HepG2 (cell line): ENCODE data around the gene RABGAP1L. TPM values are rescaled to one million over a fixed set of nuclear protein-coding genes. Genes with fewer than 3 reads are reported as not detected.
"Not testable (repeated sequence)": the region's sequence is repeated elsewhere in the genome, so short reads cannot be mapped to it uniquely, and the experiment has no call there.

Experiments used
- ATAC-seq: fragments of 200-7000 bp; cut with Tn5 transposase; 3 replicates; pipeline ENCODE4 v1.9.1; 2020; ENCODE audit warnings: mild to moderate bottlenecking, moderate library complexity
- BruUV-seq: library from RNA; stranded (reverse); fragments of 400-500 nt; replicated peaks from 2 replicates; lab custom pipeline; 2021; lab: Mats Ljungman, UMichigan
- CTCF ChIA-PET: fragments of 300-600 bp; formaldehyde crosslinking; extraction: SDS; loops from one replicate; lab custom pipeline; 2021; ENCODE audit warnings: low total read pairs, inconsistent platforms, low intra/inter-chr PET ratio; lab: Yijun Ruan, JAX
- POLR2A ChIA-PET: fragments of 350-600 bp; sonication (Branson Sonifier 250); formaldehyde crosslinking; loops from one replicate; lab custom pipeline; 2020; ENCODE audit warnings: antibody characterized with exemption, inconsistent platforms; lab: Yijun Ruan, JAX
- DNase-seq: peaks from one replicate; pipeline ENCODE4 v3.0.0-alpha.2; 2015; ENCODE audit warnings: low spot score
- FAIRE-seq: peaks from 3 replicates; lab custom pipeline; 2011; peaks lifted over from hg19 to GRCh38; lab: Jason Lieb, UNC
- H2AFZ ChIP-seq: one replicate; pipeline ENCODE4 v1.6.1; 2011; ENCODE audit warnings: low read length, inconsistent platforms
- H3K27ac ChIP-seq: fragments of 300-600 bp; 3 replicates; pipeline ENCODE4 v1.8.0; 2011; ENCODE audit warnings: mixed run types, mild to moderate bottlenecking, mixed read lengths, low read length, inconsistent platforms; ENCODE audit not compliant: insufficient read depth; ENCODE audit errors: extremely low read length
- H3K27me3 ChIP-seq, 2 experiments: fragments of 200-600 bp in 1 of 2; 2 replicates in 1 of 2; 3 replicates in 1 of 2; pipeline versions ENCODE4 v1.6.0 to v1.8.0; 2011; ENCODE audit warnings: low read length in 2 of 2, mild to moderate bottlenecking in 2 of 2, moderate library complexity in 2 of 2, inconsistent platforms in 1 of 2; ENCODE audit not compliant: insufficient read depth in 2 of 2, control insufficient read depth in 1 of 2
- H3K36me3 ChIP-seq, 2 experiments: fragments of 200-600 bp in 1 of 2; replicated peaks in 1 of 2; 2 replicates in 1 of 2; 3 replicates in 1 of 2; pipeline versions ENCODE4 v1.5.1 to v1.8.0; 2011; ENCODE audit warnings: low read length in 2 of 2, inconsistent platforms in 1 of 2; ENCODE audit not compliant: insufficient read depth in 2 of 2, control insufficient read depth in 1 of 2
- H3K4me1 ChIP-seq: 2 replicates; pipeline ENCODE4 v1.5.1; 2012; ENCODE audit warnings: low read length, inconsistent platforms; ENCODE audit not compliant: insufficient read depth
- H3K4me2 ChIP-seq: 2 replicates; pipeline ENCODE4 v1.6.0; 2011; ENCODE audit warnings: low read depth, low read length, inconsistent platforms
- H3K4me3 ChIP-seq, 3 experiments: fragments of 200-600 bp in 1 of 3; sonication (generic), shearing (Covaris generic) in 1 of 3; replicated peaks in 1 of 3; 2 replicates each; pipeline ENCODE4 v1.5.1; 2011 to 2016; ENCODE audit warnings: low read length in 3 of 3, inconsistent platforms in 2 of 3, low read depth in 2 of 3, mild to moderate bottlenecking in 2 of 3, control low read depth in 1 of 3, mixed read lengths in 1 of 3; ENCODE audit not compliant: insufficient read depth in 1 of 3
- H3K79me2 ChIP-seq: one replicate; pipeline ENCODE4 v1.6.1; 2011; ENCODE audit warnings: low read length, inconsistent platforms; ENCODE audit not compliant: insufficient read depth
- H3K9ac ChIP-seq: 2 replicates; pipeline ENCODE4 v1.6.0; 2011; ENCODE audit warnings: mild to moderate bottlenecking, low read depth, low read length, inconsistent platforms; ENCODE audit not compliant: insufficient read depth
- H3K9me3 ChIP-seq: 2 replicates; pipeline ENCODE4 v1.5.1; 2012; ENCODE audit warnings: mild to moderate bottlenecking, low read length
- H4K20me1 ChIP-seq: 2 replicates; pipeline ENCODE4 v1.6.0; 2011; ENCODE audit warnings: inconsistent platforms, mild to moderate bottlenecking, low read length, moderate library complexity; ENCODE audit not compliant: insufficient read depth
- AHR ChIP-seq: IDR thresholded peaks from 2 replicates; pipeline ENCODE4 v1.6.1; 2018; ENCODE audit warnings: missing genetic modification reagents, missing compliant biosample characterization
- ATF7-NPFF ChIP-seq: sonication (generic); formaldehyde crosslinking; IDR thresholded peaks from 2 replicates; pipeline ENCODE4 v1.8.1; 2023; ENCODE audit warnings: mild to moderate bottlenecking, low read depth, missing genetic modification reagents, moderate library complexity
- MAFG ChIP-seq: sonication (generic); formaldehyde crosslinking; IDR thresholded peaks from 2 replicates; pipeline ENCODE4 v1.5.1; 2020; ENCODE audit warnings: mild to moderate bottlenecking, missing genetic modification reagents
- MIER3 ChIP-seq: IDR thresholded peaks from 2 replicates; pipeline ENCODE4 v1.6.1; 2016; ENCODE audit warnings: missing compliant biosample characterization, borderline replicate concordance
- PTBP1 ChIP-seq: fragments of 200-400 bp; formaldehyde crosslinking; IDR thresholded peaks from 2 replicates; pipeline ENCODE4 v1.6.1; 2018; ENCODE audit warnings: low read length, low read depth; ENCODE audit not compliant: poor library complexity, severe bottlenecking
- TBL1XR1 ChIP-seq: fragments of 150-350 bp; IDR thresholded peaks from 2 replicates; pipeline ENCODE4 v1.6.1; 2014; ENCODE audit warnings: borderline replicate concordance, low read length; ENCODE audit not compliant: partially characterized antibody
- ZFP90 ChIP-seq: sonication (generic); formaldehyde crosslinking; IDR thresholded peaks from 2 replicates; pipeline ENCODE4 v1.8.0; 2022; ENCODE audit warnings: missing genetic modification reagents, mild to moderate bottlenecking, inconsistent platforms, borderline replicate concordance
- ZNF337 ChIP-seq: sonication (generic); formaldehyde crosslinking; IDR thresholded peaks from 2 replicates; pipeline ENCODE4 v1.5.1; 2020; ENCODE audit warnings: missing genetic modification reagents, low read depth, mild to moderate bottlenecking, borderline replicate concordance
- ZNF563 ChIP-seq: sonication (generic); formaldehyde crosslinking; IDR thresholded peaks from 2 replicates; pipeline ENCODE4 v1.8.0; 2022; ENCODE audit warnings: mild to moderate bottlenecking, moderate library complexity, missing genetic modification reagents
- ZSCAN12 ChIP-seq: sonication (generic); formaldehyde crosslinking; IDR thresholded peaks from 2 replicates; pipeline ENCODE4 v1.9.0; 2021; ENCODE audit warnings: mild to moderate bottlenecking, missing genetic modification reagents
- WGBS: methylation state at CpG from one replicate; pipeline ENCODE4 v1.1.6; 2017; ENCODE audit warnings: low lambda C conversion rate; 5-methylcytosine and 5-hydroxymethylcytosine counted together
- in situ Hi-C: cut with HindIII; loops from 2 replicates; pipeline ENCODE4 v1.10.0; 2017; ENCODE audit warnings: low pct_unique_long_range_greater_than_20kb; ENCODE audit not compliant: extremely low pct_ligation_motif_present
- intact Hi-C: fragments of 100-400 bp; cut with micrococcal nuclease; formaldehyde crosslinking; loops from one replicate; pipeline ENCODE4 v1.10.0; 2022; ENCODE audit not compliant: unreplicated experiment
- polyA plus RNA-seq, 8 experiments: library from polyadenylated mRNA; depleted of rRNA in 3 of 8; stranded (reverse) in 7 of 8; unstranded in 1 of 8; fragments of >200 nt; fragmentation: Illumina TruSeq in 4 of 8; extraction: Trizol in 4 of 8; gene quantifications; 2 replicates each; pipeline versions ENCODE4 v1.2.1 to v1.2.3, GENCODE V29; 2011 to 2016; ENCODE audit warnings: low read depth in 4 of 8, missing spikeins in 1 of 8, mixed read lengths in 1 of 8; ENCODE audit not compliant: insufficient read depth in 1 of 8
- total RNA-seq, 5 experiments: library from RNA; depleted of rRNA; stranded (reverse); fragments of >200 nt; fragmentation: Illumina TruSeq; extraction: Trizol; gene quantifications; 2 replicates each; pipeline ENCODE4 v1.2.3, GENCODE V29; 2016; ENCODE audit warnings: low read depth in 1 of 5
- TF ChIP-seq, protein P1 (sequence below): IDR thresholded peaks from 2 replicates; pipeline ENCODE4 v1.6.1; 2018; ENCODE audit warnings: missing genetic modification reagents
- TF ChIP-seq, protein P2 (sequence below): sonication (generic); formaldehyde crosslinking; IDR thresholded peaks from 2 replicates; pipeline ENCODE4 v1.5.0; 2020; ENCODE audit warnings: mild to moderate bottlenecking, missing genetic modification reagents

RABGAP1L gene
- total and polyA plus RNA-seq, 2 of the 13 experiments (the other 11 are each of a cell fraction or from before 2014, with no cell fraction given), result 7.9 to 22.6 TPM

DNA sequence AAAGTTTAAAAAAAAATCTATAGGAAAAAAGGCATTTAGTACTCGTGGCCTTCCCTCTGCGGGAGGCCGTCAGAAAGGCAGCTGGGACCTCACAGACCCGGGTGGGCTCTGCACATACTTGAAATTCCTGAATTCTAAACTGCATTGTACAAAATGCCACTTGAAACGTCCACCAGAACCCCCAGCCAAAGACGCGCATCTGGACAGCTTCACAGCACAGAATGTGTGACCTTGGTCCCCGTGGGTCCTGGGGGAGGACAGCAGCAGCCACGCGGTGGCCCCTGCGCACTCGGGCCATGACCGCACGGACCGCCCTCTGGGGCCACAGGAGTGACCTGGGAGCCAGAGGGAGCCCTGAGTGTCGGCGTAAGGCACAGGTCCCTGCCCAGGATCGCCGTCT, 884.5 kb downstream of the RABGAP1L start:
- H2AFZ ChIP-seq, result no peak overlapping the region
- peaks cover 14% of the 10 kb centered on the region for H3K4me1 ChIP-seq
- H3K9ac ChIP-seq, result no peak overlapping the region
- CTCF ChIA-PET, result no interaction called here
- H3K36me3 ChIP-seq, result no peaks in the 10 kb centered on the region
- H3K27me3 ChIP-seq, result no peaks in the 10 kb centered on the region
- no peak for ATAC-seq
- in situ Hi-C loops, result loop anchor here (5.0 kb wide), 1 partner anchor 73 kb away; no protein-coding TSS in a partner anchor
- FAIRE-seq, result no peak
- BruUV-seq, result no TSS peak
- H3K9me3 ChIP-seq, result no peaks in the 10 kb centered on the region
- no peaks in the 10 kb centered on the region for H4K20me1 ChIP-seq
- 45% methylated on average over 13 of the region's 19 CpGs for WGBS
- no peak overlapping the region for H3K27ac ChIP-seq
- no peak for DNase-seq
- TF ChIP-seq ZSCAN12, result no peak
- no peak for TF ChIP-seq ZFP90 (CRISPR knock-in tag)
- TF ChIP-seq, protein P1, sequence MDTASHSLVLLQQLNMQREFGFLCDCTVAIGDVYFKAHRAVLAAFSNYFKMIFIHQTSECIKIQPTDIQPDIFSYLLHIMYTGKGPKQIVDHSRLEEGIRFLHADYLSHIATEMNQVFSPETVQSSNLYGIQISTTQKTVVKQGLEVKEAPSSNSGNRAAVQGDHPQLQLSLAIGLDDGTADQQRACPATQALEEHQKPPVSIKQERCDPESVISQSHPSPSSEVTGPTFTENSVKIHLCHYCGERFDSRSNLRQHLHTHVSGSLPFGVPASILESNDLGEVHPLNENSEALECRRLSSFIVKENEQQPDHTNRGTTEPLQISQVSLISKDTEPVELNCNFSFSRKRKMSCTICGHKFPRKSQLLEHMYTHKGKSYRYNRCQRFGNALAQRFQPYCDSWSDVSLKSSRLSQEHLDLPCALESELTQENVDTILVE (CRISPR knock-in tag), result no peak
- TF ChIP-seq AHR (CRISPR knock-in tag), result no peak
- no peak for TF ChIP-seq MIER3 (CRISPR knock-in tag)
- no peak for TF ChIP-seq ATF7-NPFF (CRISPR knock-in tag)
- TF ChIP-seq, protein P2, sequence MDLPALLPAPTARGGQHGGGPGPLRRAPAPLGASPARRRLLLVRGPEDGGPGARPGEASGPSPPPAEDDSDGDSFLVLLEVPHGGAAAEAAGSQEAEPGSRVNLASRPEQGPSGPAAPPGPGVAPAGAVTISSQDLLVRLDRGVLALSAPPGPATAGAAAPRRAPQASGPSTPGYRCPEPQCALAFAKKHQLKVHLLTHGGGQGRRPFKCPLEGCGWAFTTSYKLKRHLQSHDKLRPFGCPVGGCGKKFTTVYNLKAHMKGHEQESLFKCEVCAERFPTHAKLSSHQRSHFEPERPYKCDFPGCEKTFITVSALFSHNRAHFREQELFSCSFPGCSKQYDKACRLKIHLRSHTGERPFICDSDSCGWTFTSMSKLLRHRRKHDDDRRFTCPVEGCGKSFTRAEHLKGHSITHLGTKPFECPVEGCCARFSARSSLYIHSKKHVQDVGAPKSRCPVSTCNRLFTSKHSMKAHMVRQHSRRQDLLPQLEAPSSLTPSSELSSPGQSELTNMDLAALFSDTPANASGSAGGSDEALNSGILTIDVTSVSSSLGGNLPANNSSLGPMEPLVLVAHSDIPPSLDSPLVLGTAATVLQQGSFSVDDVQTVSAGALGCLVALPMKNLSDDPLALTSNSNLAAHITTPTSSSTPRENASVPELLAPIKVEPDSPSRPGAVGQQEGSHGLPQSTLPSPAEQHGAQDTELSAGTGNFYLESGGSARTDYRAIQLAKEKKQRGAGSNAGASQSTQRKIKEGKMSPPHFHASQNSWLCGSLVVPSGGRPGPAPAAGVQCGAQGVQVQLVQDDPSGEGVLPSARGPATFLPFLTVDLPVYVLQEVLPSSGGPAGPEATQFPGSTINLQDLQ (CRISPR knock-in tag), result no peak
- no peak for TF ChIP-seq ZNF563 (CRISPR knock-in tag)
- no peak for TF ChIP-seq TBL1XR1
- TF ChIP-seq PTBP1, result no peak
- no peak for TF ChIP-seq MAFG
- TF ChIP-seq ZNF337 (CRISPR knock-in tag), result no peak
- TF ChIP-seq, all 625 proteins: peak for 0
- POLR2A ChIA-PET, result no interaction called here
- H3K4me2 ChIP-seq, result no peak overlapping the region
- no peaks in the 10 kb centered on the region for H3K79me2 ChIP-seq
- intact Hi-C loops, result no loop called here
- H3K4me3 ChIP-seq, result no peak overlapping the region

DNA sequence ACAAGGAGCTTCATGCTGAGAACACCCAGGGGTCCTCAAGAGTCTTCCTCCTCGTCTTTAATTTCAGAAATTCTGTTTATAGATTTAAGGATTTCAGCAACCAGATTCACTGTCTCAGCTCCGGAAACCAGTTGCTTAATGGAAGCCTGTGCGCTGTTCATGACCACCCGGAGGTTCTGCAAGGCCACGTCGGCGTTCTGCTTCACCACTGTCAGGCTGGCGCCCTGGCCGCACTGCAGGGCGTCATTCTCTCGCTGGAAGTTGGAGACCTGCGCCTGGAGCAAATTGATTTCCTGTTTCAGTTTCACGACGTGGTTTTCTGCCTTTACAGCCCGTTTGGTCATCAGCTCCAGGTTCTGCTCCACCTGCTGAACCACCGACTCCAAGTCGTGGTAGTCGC, 885.3 kb downstream of the RABGAP1L start:
- in situ Hi-C loops, result loop anchor here (5.0 kb wide), 1 partner anchor 73 kb away; no protein-coding TSS in a partner anchor
- H3K36me3 ChIP-seq, DNase-seq, H3K27me3 ChIP-seq, intact Hi-C loops, H2AFZ ChIP-seq, H3K4me3 ChIP-seq, ATAC-seq, H4K20me1 ChIP-seq, FAIRE-seq, POLR2A ChIA-PET, H3K27ac ChIP-seq, H3K79me2 ChIP-seq, H3K4me2 ChIP-seq, BruUV-seq, H3K9ac ChIP-seq, CTCF ChIA-PET, H3K9me3 ChIP-seq: not testable (repeated sequence)
- 78% methylated on average over 18 of the region's 18 CpGs for WGBS
- H3K4me1 ChIP-seq, result peaks cover 14% of the 10 kb centered on the region
